IMR-90 (cell line): ENCODE results near the gene COL8A1.

ENCODE experiments used
- CEBPB ChIP-seq: IDR thresholded peaks from 2 replicates; pipeline ENCODE4 v1.6.1; 2012; ENCODE audit warnings: low read depth, low read length, improper control_type of control experiment
- MAZ ChIP-seq: IDR thresholded peaks from 2 replicates; pipeline ENCODE4 v1.6.1; 2012; ENCODE audit warnings: low read depth, mild to moderate bottlenecking, low read length, improper control_type of control experiment, moderate library complexity, borderline replicate concordance
- MXI1 ChIP-seq: IDR thresholded peaks from 2 replicates; pipeline ENCODE4 v1.6.1; 2012; ENCODE audit warnings: low read depth, mild to moderate bottlenecking, low read length, moderate library complexity, borderline replicate concordance
- POLR2A ChIP-seq: IDR thresholded peaks from 2 replicates; pipeline ENCODE4 v1.6.1; 2012; ENCODE audit warnings: mild to moderate bottlenecking, low read depth, low read length
- RFX5 ChIP-seq: IDR thresholded peaks from 2 replicates; pipeline ENCODE4 v1.8.0; 2012; ENCODE audit warnings: low read depth, mild to moderate bottlenecking, low read length, moderate library complexity
- TF ChIP-seq, protein P1 (sequence below): conservative IDR thresholded peaks from 2 replicates; pipeline ENCODE4 v1.5.1; 2012; ENCODE audit warnings: mild to moderate bottlenecking, low read depth, low read length, improper control_type of control experiment
- TF ChIP-seq, protein P2 (sequence below): fragments of 150-350 bp; IDR thresholded peaks from 2 replicates; pipeline ENCODE4 v1.6.1; 2017; ENCODE audit warnings: mild to moderate bottlenecking, antibody characterized with exemption, low read length, low read depth

DNA sequence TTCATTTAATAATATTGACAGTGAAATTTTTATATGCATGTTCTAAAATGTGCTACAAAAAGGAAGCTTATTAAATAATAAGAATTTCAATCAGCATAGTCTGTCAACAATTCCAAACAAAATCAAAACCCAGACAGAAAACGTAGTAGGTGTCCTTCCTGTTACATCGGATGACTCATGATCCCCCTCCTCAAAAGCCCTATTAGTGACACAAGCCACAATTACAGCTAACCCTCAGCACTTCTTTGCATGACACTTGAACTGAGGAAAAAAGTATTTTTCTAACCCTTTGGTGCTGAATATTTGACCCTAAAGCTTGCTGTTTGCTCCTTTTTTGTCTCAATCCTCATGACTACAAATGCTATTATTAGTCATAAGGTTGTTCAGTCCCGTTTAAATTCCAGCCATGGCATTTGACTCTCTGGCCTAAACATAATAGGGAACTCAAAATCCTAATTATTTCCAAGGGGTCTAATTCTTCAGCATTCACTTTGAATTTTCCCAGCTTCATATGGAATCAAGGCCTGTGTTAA lies 78.1 kb downstream of the COL8A1 start:
- TF ChIP-seq, protein P1, sequence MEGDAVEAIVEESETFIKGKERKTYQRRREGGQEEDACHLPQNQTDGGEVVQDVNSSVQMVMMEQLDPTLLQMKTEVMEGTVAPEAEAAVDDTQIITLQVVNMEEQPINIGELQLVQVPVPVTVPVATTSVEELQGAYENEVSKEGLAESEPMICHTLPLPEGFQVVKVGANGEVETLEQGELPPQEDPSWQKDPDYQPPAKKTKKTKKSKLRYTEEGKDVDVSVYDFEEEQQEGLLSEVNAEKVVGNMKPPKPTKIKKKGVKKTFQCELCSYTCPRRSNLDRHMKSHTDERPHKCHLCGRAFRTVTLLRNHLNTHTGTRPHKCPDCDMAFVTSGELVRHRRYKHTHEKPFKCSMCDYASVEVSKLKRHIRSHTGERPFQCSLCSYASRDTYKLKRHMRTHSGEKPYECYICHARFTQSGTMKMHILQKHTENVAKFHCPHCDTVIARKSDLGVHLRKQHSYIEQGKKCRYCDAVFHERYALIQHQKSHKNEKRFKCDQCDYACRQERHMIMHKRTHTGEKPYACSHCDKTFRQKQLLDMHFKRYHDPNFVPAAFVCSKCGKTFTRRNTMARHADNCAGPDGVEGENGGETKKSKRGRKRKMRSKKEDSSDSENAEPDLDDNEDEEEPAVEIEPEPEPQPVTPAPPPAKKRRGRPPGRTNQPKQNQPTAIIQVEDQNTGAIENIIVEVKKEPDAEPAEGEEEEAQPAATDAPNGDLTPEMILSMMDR: no peak
- TF ChIP-seq POLR2A (no peak), CEBPB (no peak), MAZ (no peak), RFX5 (no peak), MXI1 (no peak)
- TF ChIP-seq, protein P2, sequence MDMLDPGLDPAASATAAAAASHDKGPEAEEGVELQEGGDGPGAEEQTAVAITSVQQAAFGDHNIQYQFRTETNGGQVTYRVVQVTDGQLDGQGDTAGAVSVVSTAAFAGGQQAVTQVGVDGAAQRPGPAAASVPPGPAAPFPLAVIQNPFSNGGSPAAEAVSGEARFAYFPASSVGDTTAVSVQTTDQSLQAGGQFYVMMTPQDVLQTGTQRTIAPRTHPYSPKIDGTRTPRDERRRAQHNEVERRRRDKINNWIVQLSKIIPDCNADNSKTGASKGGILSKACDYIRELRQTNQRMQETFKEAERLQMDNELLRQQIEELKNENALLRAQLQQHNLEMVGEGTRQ: no peak
